D721Med (cell line): ENCODE data around the gene SAMD1.
A peak's percentile ranks its signal among the peaks of the same experiment; 100 is the strongest.

Experiments used
- DNase-seq: peaks from one replicate; pipeline ENCODE4 v3.0.0; 2011; ENCODE audit warnings: low spot score; ENCODE audit not compliant: insufficient read length
- FAIRE-seq: peaks from 2 replicates; lab custom pipeline; 2011; peaks lifted over from hg19 to GRCh38; lab: Jason Lieb, UNC
- TF ChIP-seq, protein P1 (sequence below): IDR thresholded peaks from 2 replicates; pipeline ENCODE4 v1.5.1; 2012; ENCODE audit warnings: mild to moderate bottlenecking, control low read depth; ENCODE audit not compliant: insufficient read depth; ENCODE audit errors: missing control alignments

Gene SAMD1

DNA sequence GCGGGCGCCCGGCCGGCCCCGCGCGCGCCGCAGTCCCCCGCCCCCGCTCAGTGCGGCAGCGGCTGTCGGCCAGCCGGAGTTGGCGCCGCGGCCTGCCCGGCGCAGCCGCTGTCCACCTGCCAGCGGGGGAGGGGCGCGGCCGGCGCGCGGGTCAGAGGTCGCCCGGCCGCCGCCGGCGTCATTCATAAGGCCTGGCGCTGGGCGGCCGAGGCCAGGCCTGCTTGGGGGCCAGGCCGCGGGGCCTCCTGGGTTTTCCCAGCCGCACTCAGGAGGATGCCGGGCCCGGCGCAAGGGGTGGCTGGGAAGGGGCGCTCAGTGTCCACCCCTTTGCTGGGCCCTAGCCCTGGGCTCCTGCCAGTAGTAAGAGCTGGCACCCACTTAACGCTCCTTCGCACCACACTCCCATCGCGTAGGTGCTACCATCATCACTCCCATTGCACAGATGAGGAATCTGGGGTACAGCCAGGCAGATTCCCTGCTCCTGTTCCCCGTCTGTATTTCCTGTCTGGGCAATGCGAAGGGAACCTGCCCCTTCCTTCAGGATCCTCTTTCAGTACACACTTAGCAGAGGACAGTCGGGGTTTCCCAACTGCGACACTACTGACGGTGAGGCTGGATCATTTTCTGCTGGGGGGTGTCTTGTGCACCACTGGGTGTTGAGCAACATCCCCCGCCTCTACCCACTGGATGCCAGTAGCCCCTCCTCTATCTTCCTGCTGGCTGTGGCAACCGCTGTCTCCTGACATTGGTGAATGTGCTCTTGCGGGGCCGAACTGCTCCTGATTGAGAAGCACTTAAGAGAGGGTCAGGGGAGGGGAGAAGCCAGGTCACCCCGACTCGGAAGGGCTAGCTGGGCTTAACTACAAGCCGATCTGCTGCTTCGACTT is 27.9 kb upstream of the SAMD1 start:
- FAIRE-seq (no peak), DNase-seq (no peak)

DNA sequence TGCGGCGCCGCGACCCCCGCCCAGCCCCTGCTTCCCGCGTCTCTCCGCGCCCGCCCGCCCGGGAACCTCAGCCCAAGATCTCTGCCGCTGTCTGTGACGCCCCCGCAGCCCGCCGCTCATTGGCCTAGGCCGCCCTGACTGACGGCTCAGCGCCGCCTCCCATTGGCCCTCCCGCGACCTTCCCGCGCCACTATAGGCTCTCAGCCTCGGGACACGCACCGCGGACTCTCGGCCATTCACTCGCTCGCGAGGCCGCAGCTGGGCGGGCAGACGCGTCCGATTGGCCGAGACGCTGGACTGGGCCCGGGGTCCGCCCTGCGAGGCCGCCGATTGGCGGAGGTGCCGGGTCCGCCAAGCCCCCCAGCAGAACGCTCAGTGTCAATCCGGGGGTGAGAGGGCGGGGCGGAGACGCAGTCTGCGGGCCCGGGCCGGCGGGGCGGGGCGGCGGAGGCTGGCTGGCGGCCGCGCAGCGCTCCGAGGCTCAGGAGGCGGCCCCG is 27.2 kb upstream of the SAMD1 start, which contains the start of gene PRKACA:
Gene PRKACA, minus strand, starts transcription at position 95 of the 497 bp plus-strand sequence. CDS start 215 bp downstream, outside the sequence.
- TF ChIP-seq, protein P1, sequence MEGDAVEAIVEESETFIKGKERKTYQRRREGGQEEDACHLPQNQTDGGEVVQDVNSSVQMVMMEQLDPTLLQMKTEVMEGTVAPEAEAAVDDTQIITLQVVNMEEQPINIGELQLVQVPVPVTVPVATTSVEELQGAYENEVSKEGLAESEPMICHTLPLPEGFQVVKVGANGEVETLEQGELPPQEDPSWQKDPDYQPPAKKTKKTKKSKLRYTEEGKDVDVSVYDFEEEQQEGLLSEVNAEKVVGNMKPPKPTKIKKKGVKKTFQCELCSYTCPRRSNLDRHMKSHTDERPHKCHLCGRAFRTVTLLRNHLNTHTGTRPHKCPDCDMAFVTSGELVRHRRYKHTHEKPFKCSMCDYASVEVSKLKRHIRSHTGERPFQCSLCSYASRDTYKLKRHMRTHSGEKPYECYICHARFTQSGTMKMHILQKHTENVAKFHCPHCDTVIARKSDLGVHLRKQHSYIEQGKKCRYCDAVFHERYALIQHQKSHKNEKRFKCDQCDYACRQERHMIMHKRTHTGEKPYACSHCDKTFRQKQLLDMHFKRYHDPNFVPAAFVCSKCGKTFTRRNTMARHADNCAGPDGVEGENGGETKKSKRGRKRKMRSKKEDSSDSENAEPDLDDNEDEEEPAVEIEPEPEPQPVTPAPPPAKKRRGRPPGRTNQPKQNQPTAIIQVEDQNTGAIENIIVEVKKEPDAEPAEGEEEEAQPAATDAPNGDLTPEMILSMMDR, result no peak
- DNase-seq, result peak; percentile 92
- no peak for FAIRE-seq

More for the DNA sequence above, 27.9 kb upstream of the SAMD1 start:
- TF ChIP-seq, protein P1, result no peak

DNA sequence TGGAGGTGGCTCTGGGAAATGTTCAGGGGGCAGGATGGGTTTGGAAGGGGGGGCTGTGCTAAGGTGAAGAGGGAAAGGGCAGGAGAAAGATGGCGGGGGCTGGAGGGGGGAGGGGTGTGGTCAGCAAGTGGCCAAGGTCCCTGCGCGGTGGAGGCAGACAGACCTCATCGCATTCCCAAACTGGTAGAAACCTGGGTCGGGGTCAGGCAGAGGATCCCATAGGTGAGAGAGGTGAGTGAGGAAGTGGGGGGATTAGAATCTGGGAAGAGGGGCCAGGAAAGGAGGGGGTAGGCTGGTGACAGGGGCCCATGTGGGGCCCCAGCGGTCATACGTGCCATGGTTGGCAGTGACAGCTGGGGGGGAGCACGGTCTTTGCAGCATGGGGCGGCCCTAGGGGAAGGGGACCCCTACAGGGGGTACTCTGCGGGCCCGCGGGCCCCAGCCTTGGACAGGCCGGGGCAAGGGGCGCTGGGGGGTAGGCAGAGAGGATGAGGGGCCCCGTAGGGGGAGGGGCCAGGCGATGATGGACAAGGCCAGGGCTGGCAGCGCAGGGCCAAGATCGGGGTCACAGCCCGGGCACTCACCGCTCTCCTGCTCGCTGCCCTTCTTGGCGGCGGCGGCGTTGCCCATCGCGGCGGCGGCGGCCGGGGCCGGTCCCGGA is 26.5 kb upstream of the SAMD1 start:
- TF ChIP-seq, protein P1, result no peak
- FAIRE-seq (no peak), DNase-seq (no peak)

DNA sequence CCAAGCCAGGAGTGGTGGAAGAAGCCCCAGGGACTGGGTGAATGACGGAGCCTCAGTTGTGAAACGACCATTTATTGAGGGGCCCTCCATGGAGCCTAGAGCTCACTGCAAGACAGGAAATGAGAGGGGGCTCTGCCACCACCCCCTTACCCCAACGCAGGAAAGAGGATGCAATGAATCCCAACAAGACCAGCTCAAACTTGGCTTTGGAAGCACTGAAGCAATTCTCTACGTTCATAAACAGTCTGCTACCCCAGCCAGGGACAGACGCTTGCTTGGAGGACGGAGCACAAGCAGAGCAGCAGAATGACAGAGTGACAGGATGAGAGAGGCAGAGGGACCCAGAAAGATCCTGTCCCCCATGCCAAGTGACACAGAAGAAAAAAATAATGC is 26.0 kb upstream of the SAMD1 start:
- TF ChIP-seq, protein P1, result no peak
- FAIRE-seq (no peak), DNase-seq (no peak)

DNA sequence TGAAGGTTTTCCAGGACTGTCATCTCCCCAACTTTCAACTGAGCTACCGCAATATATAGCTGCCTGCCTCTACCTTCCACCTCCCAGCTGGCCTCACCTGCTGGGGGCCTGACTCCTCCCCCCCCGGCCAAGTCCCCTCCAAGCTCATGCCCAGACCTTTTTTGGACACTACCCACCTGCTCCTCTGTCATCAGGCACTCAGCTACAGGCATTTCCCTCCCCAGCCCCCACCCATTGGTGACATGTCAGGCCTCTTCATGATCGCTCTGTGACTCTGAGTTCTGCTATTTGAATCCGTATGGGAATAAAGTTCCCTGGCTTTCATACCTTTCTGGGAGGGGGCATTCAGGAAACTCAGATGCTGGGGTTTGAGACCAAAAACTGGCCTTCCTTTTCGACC is 25.2 kb upstream of the SAMD1 start:
- no peak for DNase-seq
- FAIRE-seq, result no peak
- TF ChIP-seq, protein P1, result no peak

DNA sequence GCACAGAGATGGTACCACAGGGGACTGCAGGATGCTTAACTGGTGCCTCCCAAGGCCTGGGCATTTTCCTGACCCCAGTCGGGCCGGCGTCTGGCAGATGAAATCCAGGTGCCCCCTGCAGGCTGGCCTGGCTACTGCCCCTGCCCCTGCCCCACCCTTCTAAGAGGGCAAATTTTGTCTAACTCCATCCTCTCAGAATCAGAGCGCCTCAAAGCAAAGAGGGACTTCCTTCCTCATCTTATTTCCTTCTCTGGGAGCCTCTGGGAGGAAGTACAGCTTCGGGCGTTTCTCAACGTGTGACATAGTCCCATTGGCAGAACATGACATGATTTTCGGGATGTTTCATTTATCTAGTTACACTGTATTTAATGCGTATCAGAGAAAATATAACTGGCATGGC is 24.3 kb upstream of the SAMD1 start:
- no peak for FAIRE-seq
- DNase-seq, result no peak
- TF ChIP-seq, protein P1, result peak; percentile 30
